GM12878 (cell line): ENCODE results near the gene CD52. TPM values are rescaled to one million over a fixed set of nuclear protein-coding genes. Genes with fewer than 3 reads are reported as not detected.

Experiments used
- CBX5 ChIP-seq: sonication (generic); IDR thresholded peaks from 2 replicates; pipeline ENCODE4 v1.6.1; 2016; ENCODE audit warnings: low read depth, moderate library complexity, mild to moderate bottlenecking, inconsistent platforms
- CHD1 ChIP-seq: IDR thresholded peaks from 2 replicates; pipeline ENCODE4 v1.6.1; 2012; ENCODE audit warnings: low read depth, low read length, improper control_type of control experiment
- CREM ChIP-seq: IDR thresholded peaks from 2 replicates; pipeline ENCODE4 v1.6.1; 2014; ENCODE audit warnings: antibody characterized with exemption, low read depth
- MTA2 ChIP-seq: fragments of 450-650 bp; IDR thresholded peaks from 2 replicates; pipeline ENCODE4 v1.6.1; 2016; ENCODE audit warnings: low read depth, mild to moderate bottlenecking, moderate library complexity
- NBN ChIP-seq: fragments of 450-650 bp; IDR thresholded peaks from 2 replicates; pipeline ENCODE4 v1.6.1; 2016
- NFYA ChIP-seq: IDR thresholded peaks from 2 replicates; pipeline ENCODE4 v1.6.1; 2011; ENCODE audit warnings: low read depth, mild to moderate bottlenecking, low read length, improper control_type of control experiment, borderline replicate concordance
- NFYB ChIP-seq: IDR thresholded peaks from 2 replicates; pipeline ENCODE4 v1.6.1; 2011; ENCODE audit warnings: low read depth, mild to moderate bottlenecking, low read length, improper control_type of control experiment, moderate library complexity; ENCODE audit not compliant: insufficient read depth
- NR2F1 ChIP-seq: fragments of 450-650 bp; conservative IDR thresholded peaks from 2 replicates; pipeline ENCODE4 v1.6.1; 2017; ENCODE audit warnings: mild to moderate bottlenecking
- POLR2AphosphoS5 ChIP-seq: IDR thresholded peaks from 2 replicates; pipeline ENCODE4 v1.6.1; 2011; ENCODE audit warnings: mild to moderate bottlenecking, low read length, inconsistent platforms
- RELA ChIP-seq: fragments of 450-650 bp; IDR thresholded peaks from 2 replicates; pipeline ENCODE4 v1.8.0; 2014; ENCODE audit warnings: borderline replicate concordance; ENCODE audit not compliant: partially characterized antibody
- RFX5 ChIP-seq: IDR thresholded peaks from 2 replicates; pipeline ENCODE4 v1.6.1; 2011; ENCODE audit warnings: low read depth, low read length, improper control_type of control experiment
- SIN3A ChIP-seq: IDR thresholded peaks from 2 replicates; pipeline ENCODE4 v1.6.1; 2012; ENCODE audit warnings: low read depth, low read length, improper control_type of control experiment
- SMARCA5 ChIP-seq: fragments of 450-650 bp; IDR thresholded peaks from 2 replicates; pipeline ENCODE4 v1.6.1; 2017; ENCODE audit warnings: mild to moderate bottlenecking
- SP1 ChIP-seq: IDR thresholded peaks from one replicate; pipeline ENCODE4 v1.6.1; 2011; ENCODE audit warnings: low read depth, low read length
- SRF ChIP-seq, 2 experiments: IDR thresholded peaks; 2 replicates each; pipeline ENCODE4 v1.6.1; 2011; ENCODE audit warnings: low read depth in 2 of 2, low read length in 2 of 2, mild to moderate bottlenecking in 1 of 2, moderate library complexity in 1 of 2
- SUZ12 ChIP-seq: fragments of 200-600 bp; sonication (generic); IDR thresholded peaks from one replicate; pipeline ENCODE4 v1.6.1; 2018; ENCODE audit warnings: antibody characterized with exemption, mild to moderate bottlenecking; ENCODE audit not compliant: unreplicated experiment
- TAF1 ChIP-seq: IDR thresholded peaks from 2 replicates; pipeline ENCODE4 v1.6.1; 2011; ENCODE audit warnings: mild to moderate bottlenecking, low read depth, low read length, borderline replicate concordance
- TBL1XR1 ChIP-seq: IDR thresholded peaks from 2 replicates; pipeline ENCODE4 v1.6.1; 2012; ENCODE audit warnings: low read depth, low read length, improper control_type of control experiment
- ZSCAN29 ChIP-seq: fragments of 450-650 bp; IDR thresholded peaks from 2 replicates; pipeline ENCODE4 v1.6.1; 2017; ENCODE audit warnings: mild to moderate bottlenecking, moderate library complexity
- ZZZ3 ChIP-seq: IDR thresholded peaks from 2 replicates; pipeline ENCODE4 v1.6.1; 2011; ENCODE audit warnings: low read depth; ENCODE audit not compliant: control insufficient read depth, insufficient read length
- polyA plus RNA-seq, 11 experiments: library from polyadenylated mRNA; depleted of rRNA in 4 of 11; unstranded in 6 of 11; stranded (reverse) in 5 of 11; fragments of >200 nt; fragmentation: Nextera tagmentation in 4 of 11; fragmentation: Illumina TruSeq in 1 of 11; extraction: Ambion mirVana in 4 of 11; extraction: Trizol in 1 of 11; gene quantifications; 1 replicate in 1 of 11; 2 replicates in 10 of 11; pipeline versions ENCODE4 v1.2.1 to v1.2.3, GENCODE V29; 2011 to 2016; ENCODE audit warnings: inconsistent platforms in 2 of 11, missing spikeins in 2 of 11, low read depth in 1 of 11
- total RNA-seq, 4 experiments: library from RNA; depleted of rRNA in 3 of 4; stranded (reverse); fragments of >200 nt in 3 of 4; fragmentation: Illumina TruSeq in 1 of 4; extraction: Trizol in 1 of 4; gene quantifications; 2 replicates each; pipeline versions ENCODE4 v1.2.1 to v1.2.3, GENCODE V29; 2013 to 2021
- TF ChIP-seq, protein P1 (sequence below), 3 experiments: IDR thresholded peaks in 2 of 3; conservative IDR thresholded peaks in 1 of 3; 2 replicates each; pipeline ENCODE4 v1.5.1; 2011; ENCODE audit warnings: low read depth in 3 of 3, low read length in 3 of 3, mild to moderate bottlenecking in 3 of 3, control low read depth in 2 of 3, moderate library complexity in 2 of 3, inconsistent platforms in 1 of 3, mixed read lengths in 1 of 3; ENCODE audit not compliant: control insufficient read depth in 2 of 3, insufficient read depth in 1 of 3; ENCODE audit errors: extremely low read depth in 1 of 3
- TF ChIP-seq, protein P2 (sequence below): fragments of 450-650 bp; IDR thresholded peaks from 2 replicates; pipeline ENCODE4 v1.6.1; 2017; ENCODE audit warnings: low read depth, mild to moderate bottlenecking, moderate library complexity
- TF ChIP-seq, protein P3 (sequence below): fragments of 450-650 bp; IDR thresholded peaks from 2 replicates; pipeline ENCODE4 v1.6.1; 2017; ENCODE audit warnings: mild to moderate bottlenecking, moderate library complexity

Gene CD52
- total and polyA plus RNA-seq, 10 of the 15 experiments (the other 5 are each of a cell fraction or from before 2014, with no cell fraction given) = 237 to 2,736 (median 532) TPM

- TF ChIP-seq, protein P1, sequence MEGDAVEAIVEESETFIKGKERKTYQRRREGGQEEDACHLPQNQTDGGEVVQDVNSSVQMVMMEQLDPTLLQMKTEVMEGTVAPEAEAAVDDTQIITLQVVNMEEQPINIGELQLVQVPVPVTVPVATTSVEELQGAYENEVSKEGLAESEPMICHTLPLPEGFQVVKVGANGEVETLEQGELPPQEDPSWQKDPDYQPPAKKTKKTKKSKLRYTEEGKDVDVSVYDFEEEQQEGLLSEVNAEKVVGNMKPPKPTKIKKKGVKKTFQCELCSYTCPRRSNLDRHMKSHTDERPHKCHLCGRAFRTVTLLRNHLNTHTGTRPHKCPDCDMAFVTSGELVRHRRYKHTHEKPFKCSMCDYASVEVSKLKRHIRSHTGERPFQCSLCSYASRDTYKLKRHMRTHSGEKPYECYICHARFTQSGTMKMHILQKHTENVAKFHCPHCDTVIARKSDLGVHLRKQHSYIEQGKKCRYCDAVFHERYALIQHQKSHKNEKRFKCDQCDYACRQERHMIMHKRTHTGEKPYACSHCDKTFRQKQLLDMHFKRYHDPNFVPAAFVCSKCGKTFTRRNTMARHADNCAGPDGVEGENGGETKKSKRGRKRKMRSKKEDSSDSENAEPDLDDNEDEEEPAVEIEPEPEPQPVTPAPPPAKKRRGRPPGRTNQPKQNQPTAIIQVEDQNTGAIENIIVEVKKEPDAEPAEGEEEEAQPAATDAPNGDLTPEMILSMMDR (IDR thresholded peaks at IDR 0.05 in 2 of 3, conservative IDR thresholded peaks at IDR 0.05 in 1 of 3; ENCODE audit: control insufficient read depth in 2 of 3, extremely low read depth in 1 of 3, insufficient read depth in 1 of 3, low read depth in 3 of 3, low read length in 3 of 3) = no peak
- TF ChIP-seq ZSCAN29 (no peak), CHD1 (no peak), SRF (IDR thresholded peaks at IDR 0.05; ENCODE audit: low read depth in 2 of 2, low read length in 2 of 2) (no peak), NFYB (no peak), SUZ12 (no peak), RELA (no peak), RFX5 (no peak), MTA2 (no peak), SIN3A (no peak), POLR2AphosphoS5 (no peak), NR2F1 (0 out of 2 replicates have a peak, but pooled peaks have one; percentile 24), SP1 (peak; percentile 66), NFYA (no peak), NBN (no peak), SMARCA5 (no peak), TBL1XR1 (no peak), ZZZ3 (no peak), CBX5 (no peak), CREM (no peak), TAF1 (0 out of 2 replicates have a peak, but pooled peaks have one; percentile 22)
- TF ChIP-seq, protein P2, sequence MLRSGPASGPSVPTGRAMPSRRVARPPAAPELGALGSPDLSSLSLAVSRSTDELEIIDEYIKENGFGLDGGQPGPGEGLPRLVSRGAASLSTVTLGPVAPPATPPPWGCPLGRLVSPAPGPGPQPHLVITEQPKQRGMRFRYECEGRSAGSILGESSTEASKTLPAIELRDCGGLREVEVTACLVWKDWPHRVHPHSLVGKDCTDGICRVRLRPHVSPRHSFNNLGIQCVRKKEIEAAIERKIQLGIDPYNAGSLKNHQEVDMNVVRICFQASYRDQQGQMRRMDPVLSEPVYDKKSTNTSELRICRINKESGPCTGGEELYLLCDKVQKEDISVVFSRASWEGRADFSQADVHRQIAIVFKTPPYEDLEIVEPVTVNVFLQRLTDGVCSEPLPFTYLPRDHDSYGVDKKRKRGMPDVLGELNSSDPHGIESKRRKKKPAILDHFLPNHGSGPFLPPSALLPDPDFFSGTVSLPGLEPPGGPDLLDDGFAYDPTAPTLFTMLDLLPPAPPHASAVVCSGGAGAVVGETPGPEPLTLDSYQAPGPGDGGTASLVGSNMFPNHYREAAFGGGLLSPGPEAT = peak; percentile 22; the same call in 1 of the 2 replicates
- TF ChIP-seq, protein P3, sequence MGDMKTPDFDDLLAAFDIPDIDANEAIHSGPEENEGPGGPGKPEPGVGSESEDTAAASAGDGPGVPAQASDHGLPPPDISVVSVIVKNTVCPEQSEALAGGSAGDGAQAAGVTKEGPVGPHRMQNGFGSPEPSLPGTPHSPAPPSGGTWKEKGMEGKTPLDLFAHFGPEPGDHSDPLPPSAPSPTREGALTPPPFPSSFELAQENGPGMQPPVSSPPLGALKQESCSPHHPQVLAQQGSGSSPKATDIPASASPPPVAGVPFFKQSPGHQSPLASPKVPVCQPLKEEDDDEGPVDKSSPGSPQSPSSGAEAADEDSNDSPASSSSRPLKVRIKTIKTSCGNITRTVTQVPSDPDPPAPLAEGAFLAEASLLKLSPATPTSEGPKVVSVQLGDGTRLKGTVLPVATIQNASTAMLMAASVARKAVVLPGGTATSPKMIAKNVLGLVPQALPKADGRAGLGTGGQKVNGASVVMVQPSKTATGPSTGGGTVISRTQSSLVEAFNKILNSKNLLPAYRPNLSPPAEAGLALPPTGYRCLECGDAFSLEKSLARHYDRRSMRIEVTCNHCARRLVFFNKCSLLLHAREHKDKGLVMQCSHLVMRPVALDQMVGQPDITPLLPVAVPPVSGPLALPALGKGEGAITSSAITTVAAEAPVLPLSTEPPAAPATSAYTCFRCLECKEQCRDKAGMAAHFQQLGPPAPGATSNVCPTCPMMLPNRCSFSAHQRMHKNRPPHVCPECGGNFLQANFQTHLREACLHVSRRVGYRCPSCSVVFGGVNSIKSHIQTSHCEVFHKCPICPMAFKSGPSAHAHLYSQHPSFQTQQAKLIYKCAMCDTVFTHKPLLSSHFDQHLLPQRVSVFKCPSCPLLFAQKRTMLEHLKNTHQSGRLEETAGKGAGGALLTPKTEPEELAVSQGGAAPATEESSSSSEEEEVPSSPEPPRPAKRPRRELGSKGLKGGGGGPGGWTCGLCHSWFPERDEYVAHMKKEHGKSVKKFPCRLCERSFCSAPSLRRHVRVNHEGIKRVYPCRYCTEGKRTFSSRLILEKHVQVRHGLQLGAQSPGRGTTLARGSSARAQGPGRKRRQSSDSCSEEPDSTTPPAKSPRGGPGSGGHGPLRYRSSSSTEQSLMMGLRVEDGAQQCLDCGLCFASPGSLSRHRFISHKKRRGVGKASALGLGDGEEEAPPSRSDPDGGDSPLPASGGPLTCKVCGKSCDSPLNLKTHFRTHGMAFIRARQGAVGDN = peak; percentile 59; the same call in 1 of the 2 replicates
Observed at GRCh38 chr1:26287033-26287711, 30.6 kb upstream of the CD52 start (continued).
